HepG2 (cell line): ENCODE measurements around the gene PHF13. TPM values are rescaled to one million over a fixed set of nuclear protein-coding genes. Genes with fewer than 3 reads are reported as not detected.
A peak's percentile ranks its signal among the peaks of the same experiment; 100 is the strongest.

Source experiments
- BRD4 ChIP-seq: sonication (generic); formaldehyde crosslinking; IDR thresholded peaks from 2 replicates; pipeline ENCODE4 v1.4.0; 2020; ENCODE audit warnings: missing genetic modification reagents
- FOXA3 ChIP-seq: IDR thresholded peaks from 2 replicates; pipeline ENCODE4 v1.6.1; 2016; ENCODE audit warnings: missing genetic modification reagents, missing compliant biosample characterization
- HOXA3 ChIP-seq: sonication (generic); formaldehyde crosslinking; IDR thresholded peaks from 2 replicates; pipeline ENCODE4 v1.5.0; 2020; ENCODE audit warnings: missing genetic modification reagents
- KAT8 ChIP-seq: IDR thresholded peaks from 2 replicates; pipeline ENCODE4 v1.6.1; 2016; ENCODE audit warnings: missing genetic modification reagents, missing compliant biosample characterization
- KDM1A ChIP-seq: IDR thresholded peaks from 2 replicates; pipeline ENCODE4 v1.6.1; 2016; ENCODE audit warnings: missing compliant biosample characterization
- KDM2A ChIP-seq: sonication (generic); formaldehyde crosslinking; IDR thresholded peaks from 2 replicates; pipeline ENCODE4 v1.4.0; 2020; ENCODE audit warnings: low read depth, missing genetic modification reagents, borderline replicate concordance
- LCORL ChIP-seq, 2 experiments: fragments of 450-650 bp in 1 of 2; sonication (generic) in 1 of 2; formaldehyde crosslinking in 1 of 2; IDR thresholded peaks; 2 replicates each; pipeline versions ENCODE4 v1.5.0 to v1.6.1; 2017 to 2020; ENCODE audit warnings: antibody characterized with exemption in 1 of 2, missing genetic modification reagents in 1 of 2
- NFYC ChIP-seq: IDR thresholded peaks from 2 replicates; pipeline ENCODE4 v1.6.1; 2016; ENCODE audit warnings: missing genetic modification reagents, missing compliant biosample characterization
- RAD21 ChIP-seq: fragments of 450-650 bp; formaldehyde crosslinking; IDR thresholded peaks from 2 replicates; pipeline ENCODE4 v1.5.0; 2020; ENCODE audit warnings: mild to moderate bottlenecking
- SMYD3 ChIP-seq: sonication (generic); formaldehyde crosslinking; IDR thresholded peaks from 2 replicates; pipeline ENCODE4 v1.8.1; 2023; ENCODE audit warnings: mild to moderate bottlenecking, missing genetic modification reagents
- STAT5B ChIP-seq: sonication (generic); formaldehyde crosslinking; IDR thresholded peaks from 2 replicates; pipeline ENCODE4 v1.4.0; 2020; ENCODE audit warnings: missing genetic modification reagents
- ZNF121 ChIP-seq: sonication (generic); formaldehyde crosslinking; IDR thresholded peaks from 2 replicates; pipeline ENCODE4 v1.5.0; 2020; ENCODE audit warnings: mild to moderate bottlenecking, missing genetic modification reagents
- ZNF234 ChIP-seq: sonication (generic); formaldehyde crosslinking; conservative IDR thresholded peaks from 2 replicates; pipeline ENCODE4 v1.5.1; 2020; ENCODE audit warnings: mild to moderate bottlenecking, missing genetic modification reagents
- ZNF430 ChIP-seq: sonication (generic); formaldehyde crosslinking; IDR thresholded peaks from 2 replicates; pipeline ENCODE4 v1.9.0; 2021; ENCODE audit warnings: mild to moderate bottlenecking, missing genetic modification reagents
- ZNF564 ChIP-seq: sonication (generic); formaldehyde crosslinking; IDR thresholded peaks from 2 replicates; pipeline ENCODE4 v1.8.1; 2023; ENCODE audit warnings: mild to moderate bottlenecking, missing genetic modification reagents
- ZNF776 ChIP-seq: sonication (generic); formaldehyde crosslinking; IDR thresholded peaks from 2 replicates; pipeline ENCODE4 v1.4.0; 2020; ENCODE audit warnings: mild to moderate bottlenecking, missing genetic modification reagents
- ZZZ3 ChIP-seq: sonication (generic); formaldehyde crosslinking; IDR thresholded peaks from 2 replicates; pipeline ENCODE4 v1.4.0; 2020; ENCODE audit warnings: missing genetic modification reagents, mild to moderate bottlenecking, borderline replicate concordance
- polyA plus RNA-seq, 8 experiments: library from polyadenylated mRNA; depleted of rRNA in 3 of 8; stranded (reverse) in 7 of 8; unstranded in 1 of 8; fragments of >200 nt; fragmentation: Illumina TruSeq in 4 of 8; extraction: Trizol in 4 of 8; gene quantifications; 2 replicates each; pipeline versions ENCODE4 v1.2.1 to v1.2.3, GENCODE V29; 2011 to 2016; ENCODE audit warnings: low read depth in 4 of 8, missing spikeins in 1 of 8, mixed read lengths in 1 of 8; ENCODE audit not compliant: insufficient read depth in 1 of 8
- total RNA-seq, 5 experiments: library from RNA; depleted of rRNA; stranded (reverse); fragments of >200 nt; fragmentation: Illumina TruSeq; extraction: Trizol; gene quantifications; 2 replicates each; pipeline ENCODE4 v1.2.3, GENCODE V29; 2016; ENCODE audit warnings: low read depth in 1 of 5
- TF ChIP-seq, protein P1 (sequence below): sonication (generic); formaldehyde crosslinking; IDR thresholded peaks from 2 replicates; pipeline ENCODE4 v1.4.0; 2020; ENCODE audit warnings: low read depth, mild to moderate bottlenecking, missing genetic modification reagents
- TF ChIP-seq, protein P2 (sequence below): conservative IDR thresholded peaks from 2 replicates; pipeline ENCODE4 v1.6.1; 2018; ENCODE audit warnings: missing genetic modification reagents
- TF ChIP-seq, protein P3 (sequence below): sonication (generic); formaldehyde crosslinking; IDR thresholded peaks from 2 replicates; pipeline ENCODE4 v1.4.0; 2020; ENCODE audit warnings: missing genetic modification reagents
- TF ChIP-seq, protein P4 (sequence below): IDR thresholded peaks from 2 replicates; pipeline ENCODE4 v1.6.1; 2016; ENCODE audit warnings: mild to moderate bottlenecking, missing biosample characterization, missing genetic modification reagents
- TF ChIP-seq, protein P5 (sequence below): sonication (generic); formaldehyde crosslinking; IDR thresholded peaks from 2 replicates; pipeline ENCODE4 v1.4.0; 2020; ENCODE audit warnings: mild to moderate bottlenecking, missing genetic modification reagents
- TF ChIP-seq, protein P6 (sequence below): sonication (generic); formaldehyde crosslinking; conservative IDR thresholded peaks from 2 replicates; pipeline ENCODE4 v1.8.1; 2023; ENCODE audit warnings: missing genetic modification reagents

Gene PHF13
- total and polyA plus RNA-seq, 2 of the 13 experiments (the other 11 are each of a cell fraction or from before 2014, with no cell fraction given) = 4.7 to 7.4 TPM

DNA sequence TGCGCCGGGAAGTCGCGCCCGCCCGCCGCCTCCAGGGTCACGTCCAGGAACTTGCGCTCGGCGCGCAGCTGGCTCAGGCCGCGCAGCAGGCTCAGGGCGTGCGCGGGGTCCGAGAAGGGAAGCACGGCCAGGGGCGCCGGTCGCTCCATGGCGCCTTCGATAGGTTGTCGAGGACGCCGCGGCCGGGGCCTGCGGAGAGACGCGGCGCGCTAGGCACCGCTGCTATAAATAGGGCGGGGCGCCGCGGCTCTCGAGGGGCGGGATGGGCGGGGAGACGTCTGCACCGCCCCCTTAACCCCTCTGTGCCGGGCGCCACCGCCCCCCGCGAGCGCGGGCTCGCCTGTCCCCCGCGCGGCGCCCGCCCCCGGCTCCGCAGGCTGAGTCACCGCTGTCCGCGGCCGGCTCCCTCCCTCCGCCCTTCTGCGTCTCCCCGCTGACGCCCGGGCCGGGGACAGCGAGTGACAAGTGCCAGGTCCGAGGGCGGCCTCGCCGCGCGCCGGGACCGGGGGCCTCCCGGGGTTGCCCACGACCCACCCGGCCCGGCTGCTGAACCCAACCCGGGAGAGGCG is 10.8 kb upstream of the PHF13 start, which contains the start of gene KLHL21 (continued):
- TF ChIP-seq ZNF430 (peak; percentile 87), RAD21 (CRISPR knock-in tag) (peak; percentile 23; the same call in 1 of the 2 replicates), STAT5B (no peak), ZNF121 (CRISPR knock-in tag) (peak; percentile 10; the same call in 1 of the 2 replicates), BRD4 (peak; percentile 59; the same call in 1 of the 2 replicates), HOXA3 (peak; percentile 71), LCORL (IDR thresholded peaks at IDR 0.05) (no peak), LCORL (CRISPR knock-in tag; IDR thresholded peaks at IDR 0.05) (0 out of 2 replicates have a peak, but pooled peaks have one; percentile 35), KAT8 (peak; percentile 30; the same call in 1 of the 2 replicates), ZZZ3 (CRISPR knock-in tag) (0 out of 2 replicates have a peak, but pooled peaks have one; percentile 6), FOXA3 (CRISPR knock-in tag) (no peak), NFYC (CRISPR knock-in tag) (no peak; the same call in 1 of the 2 replicates), KDM2A (peak; percentile 74; the same call in 1 of the 2 replicates), ZNF776 (no peak), KDM1A (CRISPR knock-in tag) (no peak), ZNF234 (CRISPR knock-in tag) (no peak), ZNF564 (CRISPR knock-in tag) (no peak; the same call in 1 of the 2 replicates), SMYD3 (CRISPR knock-in tag) (peak; percentile 38; the same call in 1 of the 2 replicates)
- TF ChIP-seq, protein P1, sequence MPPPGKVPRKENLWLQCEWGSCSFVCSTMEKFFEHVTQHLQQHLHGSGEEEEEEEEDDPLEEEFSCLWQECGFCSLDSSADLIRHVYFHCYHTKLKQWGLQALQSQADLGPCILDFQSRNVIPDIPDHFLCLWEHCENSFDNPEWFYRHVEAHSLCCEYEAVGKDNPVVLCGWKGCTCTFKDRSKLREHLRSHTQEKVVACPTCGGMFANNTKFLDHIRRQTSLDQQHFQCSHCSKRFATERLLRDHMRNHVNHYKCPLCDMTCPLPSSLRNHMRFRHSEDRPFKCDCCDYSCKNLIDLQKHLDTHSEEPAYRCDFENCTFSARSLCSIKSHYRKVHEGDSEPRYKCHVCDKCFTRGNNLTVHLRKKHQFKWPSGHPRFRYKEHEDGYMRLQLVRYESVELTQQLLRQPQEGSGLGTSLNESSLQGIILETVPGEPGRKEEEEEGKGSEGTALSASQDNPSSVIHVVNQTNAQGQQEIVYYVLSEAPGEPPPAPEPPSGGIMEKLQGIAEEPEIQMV = no peak; the same call in none of the 2 replicates
- TF ChIP-seq, protein P2, sequence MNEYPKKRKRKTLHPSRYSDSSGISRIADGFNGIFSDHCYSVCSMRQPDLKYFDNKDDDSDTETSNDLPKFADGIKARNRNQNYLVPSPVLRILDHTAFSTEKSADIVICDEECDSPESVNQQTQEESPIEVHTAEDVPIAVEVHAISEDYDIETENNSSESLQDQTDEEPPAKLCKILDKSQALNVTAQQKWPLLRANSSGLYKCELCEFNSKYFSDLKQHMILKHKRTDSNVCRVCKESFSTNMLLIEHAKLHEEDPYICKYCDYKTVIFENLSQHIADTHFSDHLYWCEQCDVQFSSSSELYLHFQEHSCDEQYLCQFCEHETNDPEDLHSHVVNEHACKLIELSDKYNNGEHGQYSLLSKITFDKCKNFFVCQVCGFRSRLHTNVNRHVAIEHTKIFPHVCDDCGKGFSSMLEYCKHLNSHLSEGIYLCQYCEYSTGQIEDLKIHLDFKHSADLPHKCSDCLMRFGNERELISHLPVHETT (CRISPR knock-in tag) = 0 out of 2 replicates have a peak, but pooled peaks have one; percentile 57
- TF ChIP-seq, protein P3, sequence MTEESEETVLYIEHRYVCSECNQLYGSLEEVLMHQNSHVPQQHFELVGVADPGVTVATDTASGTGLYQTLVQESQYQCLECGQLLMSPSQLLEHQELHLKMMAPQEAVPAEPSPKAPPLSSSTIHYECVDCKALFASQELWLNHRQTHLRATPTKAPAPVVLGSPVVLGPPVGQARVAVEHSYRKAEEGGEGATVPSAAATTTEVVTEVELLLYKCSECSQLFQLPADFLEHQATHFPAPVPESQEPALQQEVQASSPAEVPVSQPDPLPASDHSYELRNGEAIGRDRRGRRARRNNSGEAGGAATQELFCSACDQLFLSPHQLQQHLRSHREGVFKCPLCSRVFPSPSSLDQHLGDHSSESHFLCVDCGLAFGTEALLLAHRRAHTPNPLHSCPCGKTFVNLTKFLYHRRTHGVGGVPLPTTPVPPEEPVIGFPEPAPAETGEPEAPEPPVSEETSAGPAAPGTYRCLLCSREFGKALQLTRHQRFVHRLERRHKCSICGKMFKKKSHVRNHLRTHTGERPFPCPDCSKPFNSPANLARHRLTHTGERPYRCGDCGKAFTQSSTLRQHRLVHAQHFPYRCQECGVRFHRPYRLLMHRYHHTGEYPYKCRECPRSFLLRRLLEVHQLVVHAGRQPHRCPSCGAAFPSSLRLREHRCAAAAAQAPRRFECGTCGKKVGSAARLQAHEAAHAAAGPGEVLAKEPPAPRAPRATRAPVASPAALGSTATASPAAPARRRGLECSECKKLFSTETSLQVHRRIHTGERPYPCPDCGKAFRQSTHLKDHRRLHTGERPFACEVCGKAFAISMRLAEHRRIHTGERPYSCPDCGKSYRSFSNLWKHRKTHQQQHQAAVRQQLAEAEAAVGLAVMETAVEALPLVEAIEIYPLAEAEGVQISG (CRISPR knock-in tag) = peak; percentile 75
- TF ChIP-seq, protein P4, sequence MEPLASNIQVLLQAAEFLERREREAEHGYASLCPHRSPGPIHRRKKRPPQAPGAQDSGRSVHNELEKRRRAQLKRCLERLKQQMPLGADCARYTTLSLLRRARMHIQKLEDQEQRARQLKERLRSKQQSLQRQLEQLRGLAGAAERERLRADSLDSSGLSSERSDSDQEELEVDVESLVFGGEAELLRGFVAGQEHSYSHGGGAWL (CRISPR knock-in tag) = peak; percentile 74; the same call in 1 of the 2 replicates
- TF ChIP-seq, protein P5, sequence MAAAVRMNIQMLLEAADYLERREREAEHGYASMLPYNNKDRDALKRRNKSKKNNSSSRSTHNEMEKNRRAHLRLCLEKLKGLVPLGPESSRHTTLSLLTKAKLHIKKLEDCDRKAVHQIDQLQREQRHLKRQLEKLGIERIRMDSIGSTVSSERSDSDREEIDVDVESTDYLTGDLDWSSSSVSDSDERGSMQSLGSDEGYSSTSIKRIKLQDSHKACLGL (CRISPR knock-in tag) = peak; percentile 4; the same call in 1 of the 2 replicates
- TF ChIP-seq, protein P6, sequence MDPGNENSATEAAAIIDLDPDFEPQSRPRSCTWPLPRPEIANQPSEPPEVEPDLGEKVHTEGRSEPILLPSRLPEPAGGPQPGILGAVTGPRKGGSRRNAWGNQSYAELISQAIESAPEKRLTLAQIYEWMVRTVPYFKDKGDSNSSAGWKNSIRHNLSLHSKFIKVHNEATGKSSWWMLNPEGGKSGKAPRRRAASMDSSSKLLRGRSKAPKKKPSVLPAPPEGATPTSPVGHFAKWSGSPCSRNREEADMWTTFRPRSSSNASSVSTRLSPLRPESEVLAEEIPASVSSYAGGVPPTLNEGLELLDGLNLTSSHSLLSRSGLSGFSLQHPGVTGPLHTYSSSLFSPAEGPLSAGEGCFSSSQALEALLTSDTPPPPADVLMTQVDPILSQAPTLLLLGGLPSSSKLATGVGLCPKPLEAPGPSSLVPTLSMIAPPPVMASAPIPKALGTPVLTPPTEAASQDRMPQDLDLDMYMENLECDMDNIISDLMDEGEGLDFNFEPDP (CRISPR knock-in tag) = 0 out of 2 replicates have a peak, but pooled peaks have one; percentile 8
